HG03520 (cell line): ENCODE data around the gene KMT2B.

Source experiments
- ATAC-seq: cut with Tn5 transposase; IDR thresholded peaks from one replicate; pipeline ENCODE4 v1.9.1; 2021; ENCODE audit warnings: mild to moderate bottlenecking, moderate library complexity; ENCODE audit not compliant: unreplicated experiment

KMT2B gene

GRCh38 chr19:35776102-35776788, 58.4 kb downstream of the KMT2B start:
- ATAC-seq, result no peak

GRCh38 chr19:35777086-35777841, 59.5 kb downstream of the KMT2B start:
- ATAC-seq, result no peak

- ATAC-seq, result no peak
Measured at GRCh38 chr19:35777961-35778360, 60.2 kb downstream of the KMT2B start.

- ATAC-seq, result no peak
Measured at GRCh38 chr19:35779033-35779432, 61.2 kb downstream of the KMT2B start.

GRCh38 chr19:35780058-35780457, 62.3 kb downstream of the KMT2B start:
- no peak for ATAC-seq

GRCh38 chr19:35780717-35781116, 62.9 kb downstream of the KMT2B start:
- no peak for ATAC-seq

- ATAC-seq, result no peak
Measured at GRCh38 chr19:35781650-35782049, 63.8 kb downstream of the KMT2B start.

- no peak for ATAC-seq
Measured at GRCh38 chr19:35782589-35782988, 64.8 kb downstream of the KMT2B start.

GRCh38 chr19:35783469-35784434, 65.9 kb downstream of the KMT2B start:
- ATAC-seq, result no peak

- no peak for ATAC-seq
Measured at GRCh38 chr19:35784503-35785338, 66.9 kb downstream of the KMT2B start.

GRCh38 chr19:35785339-35785627, 67.5 kb downstream of the KMT2B start:
- no peak for ATAC-seq

GRCh38 chr19:35786299-35787160, 68.7 kb downstream of the KMT2B start:
- ATAC-seq, result no peak

GRCh38 chr19:35787227-35787799, 69.5 kb downstream of the KMT2B start:
- no peak for ATAC-seq
